CD14-positive monocyte (primary cell): ENCODE results near the gene ALS2CL. TPM values are rescaled to one million over a fixed set of nuclear protein-coding genes. Genes with fewer than 3 reads are reported as not detected.

Experiments used
- DNase-seq, 3 donors: peaks; one replicate each; pipeline ENCODE4 v3.0.0-alpha.2; 2011 to 2022
- H2AFZ ChIP-seq: 2 replicates; pipeline ENCODE4 v1.6.0; 2012; ENCODE audit warnings: mild to moderate bottlenecking, low read depth, low read length, inconsistent platforms; ENCODE audit not compliant: insufficient read depth, poor library complexity, severe bottlenecking
- H3K27ac ChIP-seq, 2 donors: 1 replicate in 1 of 2; 2 replicates in 1 of 2; pipeline ENCODE4 v1.5.1; 2012 to 2013; ENCODE audit warnings: low read length in 2 of 2, control low read depth in 1 of 2, inconsistent platforms in 1 of 2, low read depth in 1 of 2, mild to moderate bottlenecking in 1 of 2
- H3K27me3 ChIP-seq, 2 donors: one replicate each; pipeline versions ENCODE4 v1.6.0 to v1.6.1; 2011 to 2013; ENCODE audit warnings: low read length in 2 of 2; ENCODE audit not compliant: control insufficient read depth in 2 of 2, insufficient read depth in 2 of 2
- H3K36me3 ChIP-seq, 2 donors: replicated peaks in 1 of 2; 1 replicate in 1 of 2; 2 replicates in 1 of 2; pipeline versions ENCODE4 v1.5.1 to v1.6.1; 2012 to 2013; ENCODE audit warnings: low read length in 2 of 2, control low read depth in 1 of 2, inconsistent platforms in 1 of 2, mild to moderate bottlenecking in 1 of 2; ENCODE audit not compliant: insufficient read depth in 2 of 2, control insufficient read depth in 1 of 2
- H3K4me1 ChIP-seq, 2 donors: 1 replicate in 1 of 2; 2 replicates in 1 of 2; pipeline versions ENCODE4 v1.5.1 to v1.6.1; 2012 to 2013; ENCODE audit warnings: low read length in 2 of 2, control low read depth in 1 of 2, inconsistent platforms in 1 of 2, mild to moderate bottlenecking in 1 of 2, moderate library complexity in 1 of 2; ENCODE audit not compliant: insufficient read depth in 2 of 2, control insufficient read depth in 1 of 2
- H3K4me2 ChIP-seq: replicated peaks from 2 replicates; pipeline ENCODE3; 2012; ENCODE audit warnings: low read length, moderate library complexity, mild to moderate bottlenecking; ENCODE audit not compliant: poor library complexity, severe bottlenecking; ENCODE audit errors: extremely low read depth
- H3K4me3 ChIP-seq, 3 experiments: fragments of 200-600 bp in 1 of 3; sonication (generic) in 1 of 3; replicated peaks in 1 of 3; 1 replicate in 2 of 3; 2 replicates in 1 of 3; pipeline ENCODE4 v1.5.1; 2011 to 2013; ENCODE audit warnings: low read length in 3 of 3, mild to moderate bottlenecking in 3 of 3, control low read depth in 2 of 3, low read depth in 2 of 3, inconsistent platforms in 1 of 3, moderate library complexity in 1 of 3
- H3K79me2 ChIP-seq: 2 replicates; pipeline ENCODE4 v1.6.0; 2012; ENCODE audit warnings: mild to moderate bottlenecking, control low read depth, inconsistent platforms, low read length, moderate library complexity; ENCODE audit not compliant: insufficient read depth
- H3K9ac ChIP-seq: 2 replicates; pipeline ENCODE4 v1.6.0; 2017; ENCODE audit warnings: low read length, mild to moderate bottlenecking; ENCODE audit not compliant: insufficient read depth, poor library complexity, severe bottlenecking
- H3K9me3 ChIP-seq, 2 donors: replicated peaks in 1 of 2; 1 replicate in 1 of 2; 2 replicates in 1 of 2; pipeline versions ENCODE4 v1.5.1 to v1.6.1; 2012 to 2013; ENCODE audit warnings: low read length in 2 of 2, control low read depth in 1 of 2; ENCODE audit not compliant: control insufficient read depth in 1 of 2, insufficient read depth in 1 of 2
- H4K20me1 ChIP-seq: 2 replicates; pipeline ENCODE4 v1.6.0; 2012; ENCODE audit warnings: mild to moderate bottlenecking, low read length, control low read depth, moderate library complexity; ENCODE audit not compliant: insufficient read depth
- H3K27ac Mint-ChIP-seq, 7 donors: one replicate each; pipeline ENCODE4 v1.8.0; 2020; ENCODE audit warnings: mild to moderate bottlenecking in 7 of 7, mixed read lengths in 7 of 7, moderate library complexity in 6 of 7, inconsistent platforms in 2 of 7
- H3K27me3 Mint-ChIP-seq, 3 donors: one replicate each; pipeline ENCODE4 v1.8.0; 2021 to 2022; ENCODE audit warnings: low read depth in 3 of 3, mild to moderate bottlenecking in 3 of 3, mixed read lengths in 3 of 3, moderate library complexity in 3 of 3, inconsistent platforms in 1 of 3
- H3K36me3 Mint-ChIP-seq, 2 donors: one replicate each; pipeline ENCODE4 v1.8.0; 2020; ENCODE audit warnings: mixed read lengths in 2 of 2, inconsistent platforms in 1 of 2, mild to moderate bottlenecking in 1 of 2
- H3K4me1 Mint-ChIP-seq: one replicate; pipeline ENCODE4 v1.8.0; 2020; ENCODE audit warnings: mild to moderate bottlenecking, mixed read lengths
- H3K4me3 Mint-ChIP-seq, 2 donors: one replicate each; pipeline ENCODE4 v1.8.0; 2020; ENCODE audit warnings: mild to moderate bottlenecking in 2 of 2, mixed read lengths in 2 of 2, moderate library complexity in 1 of 2
- H3K9me3 Mint-ChIP-seq, 7 donors: one replicate each; pipeline ENCODE4 v1.8.0; 2020 to 2022; ENCODE audit warnings: mixed read lengths in 7 of 7, mild to moderate bottlenecking in 6 of 7, moderate library complexity in 6 of 7, inconsistent platforms in 2 of 7
- CTCF ChIP-seq: fragments of 200-600 bp; IDR thresholded peaks from one replicate; pipeline ENCODE4 v1.8.0; 2022; ENCODE audit warnings: antibody characterized with exemption, mild to moderate bottlenecking
- WGBS: methylation state at CpG from one replicate; pipeline ENCODE4 v1.1.5; 2013; ENCODE audit warnings: missing lambda C conversion rate; ENCODE audit not compliant: insufficient coverage; 5-methylcytosine and 5-hydroxymethylcytosine counted together
- intact Hi-C, 2 donors: fragments of 100-400 bp; cut with micrococcal nuclease; formaldehyde crosslinking; loops; one replicate each; pipeline versions ENCODE4 v1.15.0 to v1.15.1; 2023
- polyA plus RNA-seq, 3 donors: library from polyadenylated mRNA; depleted of rRNA in 1 of 3; unstranded in 2 of 3; stranded (reverse) in 1 of 3; fragments of 300-500 nt in 2 of 3; fragments of >200 nt in 1 of 3; fragmentation: Illumina TruSeq in 2 of 3; gene quantifications; 1 replicate in 2 of 3; 2 replicates in 1 of 3; pipeline ENCODE4 v1.2.3, GENCODE V29; 2012 to 2021

ALS2CL gene
- polyA plus RNA-seq, 3 donors = 0.38 to 5.7 (median 0.55) TPM

- Histone ChIP-seq H3K9ac (no peak overlapping the region), H3K9me3 (no peaks in the 10 kb centered on the region), H3K36me3 (no peaks in the 10 kb centered on the region), H2AFZ (no peak overlapping the region), H4K20me1 (no peaks in the 10 kb centered on the region), H3K27me3 (no peaks in the 10 kb centered on the region), H3K4me3 (no peak overlapping the region), H3K4me1 (no peaks in the 10 kb centered on the region), H3K27ac (no peak overlapping the region), H3K4me2 (no peak overlapping the region), H3K79me2 (no peaks in the 10 kb centered on the region)
- Mint-ChIP-seq H3K36me3 (no peaks in the 10 kb centered on the region), H3K4me3 (no peak overlapping the region), H3K9me3 (no peaks in the 10 kb centered on the region), H3K27me3 (peaks cover 5 to 6% (median 6%) of the 10 kb centered on the region in 3 donors), H3K4me1 (no peaks in the 10 kb centered on the region), H3K27ac (peak overlapping the region in 2 of 7 donors; percentile 42 to 57)
- DNase-seq = no peak
- TF ChIP-seq CTCF = no peak
- whole genome bisulfite sequencing = 49% methylated on average over 9 of the region's 23 CpGs
- intact Hi-C loops = no loop called here
Observed at GRCh38 chr3:46664971-46665762, 28.3 kb downstream of the ALS2CL start.

GRCh38 chr3:46664188-46664970, 29.1 kb downstream of the ALS2CL start:
- Histone ChIP-seq H3K4me1 (no peaks in the 10 kb centered on the region), H3K27me3 (no peaks in the 10 kb centered on the region), H3K4me3 (no peak overlapping the region), H3K27ac (no peak overlapping the region), H3K79me2 (no peaks in the 10 kb centered on the region), H3K4me2 (no peak overlapping the region), H2AFZ (no peak overlapping the region), H3K9me3 (no peaks in the 10 kb centered on the region), H3K9ac (no peak overlapping the region), H3K36me3 (no peaks in the 10 kb centered on the region), H4K20me1 (no peaks in the 10 kb centered on the region)
- Mint-ChIP-seq H3K4me3 (no peak overlapping the region), H3K4me1 (no peaks in the 10 kb centered on the region), H3K27ac (no peak overlapping the region), H3K27me3 (peaks cover 6 to 9% (median 6%) of the 10 kb centered on the region in 3 donors), H3K36me3 (no peaks in the 10 kb centered on the region), H3K9me3 (no peaks in the 10 kb centered on the region)
- intact Hi-C loops = no loop called here
- no peak for DNase-seq
- WGBS = 88% methylated on average over 6 of the region's 6 CpGs
- TF ChIP-seq CTCF = no peak
